ENCODE measurements around the gene ADARB2.
"Not testable (repeated sequence)": the region's sequence is repeated elsewhere in the genome, so short reads cannot be mapped to it uniquely, and the experiment has no call there.

The ADARB2 gene

GRCh38 chr10:1267568-1267967 is 469.8 kb downstream of the ADARB2 start:
- DNase-seq: no peak

DNA sequence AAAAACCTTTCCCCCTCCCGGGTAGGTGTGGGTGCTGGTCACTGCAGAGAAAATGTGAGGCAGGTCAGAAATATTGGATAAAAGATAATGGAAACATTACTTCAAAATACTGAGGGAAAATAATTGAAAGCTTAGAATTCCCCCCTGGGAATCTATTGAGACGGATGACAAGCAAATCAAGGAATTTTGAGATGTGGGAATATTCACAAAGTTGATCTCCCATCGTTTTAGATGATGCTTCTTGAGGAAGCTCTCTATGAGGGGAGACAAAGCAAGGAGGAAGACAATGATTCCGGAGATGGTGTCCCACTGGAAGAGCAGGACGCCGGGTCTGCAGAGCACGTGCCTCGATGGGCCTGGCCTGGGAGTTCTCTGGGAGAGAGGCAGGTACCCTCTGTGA is 470.2 kb downstream of the ADARB2 start:
- DNase-seq: no peak

DNA sequence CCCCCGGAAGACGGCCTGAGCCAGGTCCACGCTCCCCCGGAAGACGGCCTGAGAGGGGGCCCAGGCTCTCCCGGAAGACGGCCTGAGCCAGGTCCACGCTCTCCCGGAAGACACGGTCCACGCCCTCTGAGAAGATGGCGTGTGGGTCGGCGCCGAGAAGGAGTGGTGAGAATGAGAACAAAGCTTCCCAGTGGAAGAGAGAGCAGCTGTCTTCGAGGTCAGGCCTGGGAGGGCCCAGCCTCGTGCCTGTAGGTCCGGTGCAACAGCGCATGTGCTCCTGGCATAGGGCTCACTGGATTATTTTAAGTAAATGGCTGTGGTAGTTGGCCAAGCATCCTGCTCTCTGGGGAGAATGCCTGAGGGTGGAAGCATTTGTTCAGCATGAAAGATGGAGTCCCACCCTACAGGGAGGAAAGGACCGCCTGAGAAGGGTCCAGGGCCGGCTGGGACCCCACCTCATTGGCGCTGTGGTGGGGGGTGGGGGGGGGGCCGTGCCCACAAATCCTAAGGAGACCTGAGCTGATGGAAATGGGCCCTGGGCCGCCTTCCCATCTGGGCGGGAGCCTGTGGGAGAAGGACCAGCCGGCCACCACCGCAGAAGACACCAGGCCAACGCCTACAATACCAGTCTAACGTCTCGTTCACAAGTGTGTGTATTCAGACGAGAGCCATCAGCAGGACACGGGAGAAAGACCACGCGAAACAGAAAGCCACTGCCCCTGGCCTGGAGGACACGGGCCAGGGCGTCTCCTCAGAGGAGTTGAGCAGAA is 471.1 kb downstream of the ADARB2 start:
- no peak for DNase-seq

GRCh38 chr10:1264001-1264400 is 473.3 kb downstream of the ADARB2 start:
- DNase-seq: no peak

DNA sequence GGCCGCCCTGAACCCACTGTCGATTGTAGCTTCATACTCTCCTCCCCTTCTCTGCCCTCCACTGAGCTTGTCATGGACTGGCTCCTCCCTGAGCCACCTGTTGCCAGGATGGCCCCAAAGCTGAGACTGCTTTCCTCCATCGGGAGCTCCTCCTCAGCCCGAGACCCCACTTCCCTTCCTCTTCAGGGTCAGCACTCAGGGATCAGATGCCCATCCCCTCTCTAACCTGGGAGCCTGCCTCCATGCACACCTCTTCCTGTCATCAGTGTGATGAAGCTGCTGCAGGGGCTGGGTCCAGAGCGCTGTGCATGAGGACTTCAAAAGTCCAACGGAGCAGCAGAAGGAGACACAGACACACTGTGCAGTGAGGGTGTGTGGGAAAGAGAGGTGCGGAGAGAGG is 480.1 kb downstream of the ADARB2 start:
- DNase-seq: no peak

DNA sequence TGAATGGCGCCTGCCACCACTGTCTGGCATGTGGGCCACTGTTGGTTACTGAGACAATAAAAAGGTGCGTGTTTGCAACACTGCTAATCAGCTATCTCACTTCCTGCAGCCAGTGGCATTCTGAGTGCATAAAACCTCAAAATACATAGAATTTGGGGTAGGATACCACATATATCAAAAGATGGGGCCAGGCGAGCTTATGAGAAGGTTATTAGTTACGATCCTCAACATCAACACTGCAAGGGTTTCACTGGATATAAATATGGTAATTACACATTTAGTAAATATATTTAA is 480.9 kb downstream of the ADARB2 start:
- DNase-seq: no peak

GRCh38 chr10:1255600-1256431 is 481.5 kb downstream of the ADARB2 start:
- no peak for DNase-seq

DNA sequence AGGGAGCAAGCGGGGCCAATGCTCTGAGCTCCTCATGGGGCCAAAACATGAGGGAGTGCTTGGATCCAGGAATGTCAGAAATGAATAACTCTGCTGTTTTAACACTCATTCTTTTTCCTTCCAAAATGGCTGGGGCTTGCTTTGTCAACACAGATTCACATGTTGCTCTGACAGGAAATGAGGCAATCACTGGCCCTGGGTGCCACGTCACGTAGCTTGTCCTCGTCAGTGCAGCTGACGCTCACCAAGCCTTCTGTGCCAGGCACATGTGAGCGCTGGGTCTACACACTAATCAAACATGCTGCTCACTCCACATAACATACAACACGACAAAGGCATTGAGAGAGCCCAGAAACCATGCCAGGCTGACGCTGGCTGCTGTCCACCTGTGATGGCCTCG is 482.2 kb downstream of the ADARB2 start:
- no peak for DNase-seq

- DNase-seq: peak; percentile 13
These were observed 483.6 kb downstream of the ADARB2 start for GRCh38 chr10:1253523-1254353.

GRCh38 chr10:1251769-1252168 is 485.6 kb downstream of the ADARB2 start:
- no peak for DNase-seq

DNA sequence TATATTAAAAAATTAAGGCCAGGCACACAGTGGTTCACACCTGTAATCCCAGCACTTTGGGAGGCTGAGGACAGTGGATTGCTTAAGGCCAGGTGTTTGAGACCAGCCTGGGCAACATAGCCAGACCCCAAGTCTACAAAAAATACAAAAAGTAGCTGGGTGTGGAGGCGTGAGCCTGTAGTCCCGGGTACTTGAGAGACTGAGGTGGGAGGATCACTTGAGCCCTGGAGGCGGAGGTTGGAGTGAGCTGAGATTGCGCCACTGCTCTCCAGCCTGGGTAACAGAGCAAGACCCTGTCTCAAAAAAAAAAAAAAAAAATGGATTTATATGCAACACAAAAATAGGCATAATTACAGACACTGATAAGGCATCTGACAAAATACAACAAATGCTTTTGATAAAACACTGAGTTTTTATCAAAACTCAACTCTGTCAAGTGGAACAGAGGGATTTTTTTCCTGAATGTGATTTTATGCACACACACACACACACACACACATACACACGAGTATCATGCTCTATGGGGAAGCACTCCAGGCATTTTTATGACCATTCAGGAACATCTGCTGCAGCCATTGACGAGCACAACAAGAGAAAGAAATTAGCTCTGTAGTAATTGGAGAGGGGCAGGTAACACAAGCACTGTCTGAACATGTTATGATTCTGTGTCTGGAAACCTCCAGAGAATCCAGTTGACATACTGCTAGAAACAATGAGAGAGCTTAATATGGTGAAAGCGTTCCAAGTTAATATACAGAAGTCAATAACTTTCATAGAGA is 488.0 kb downstream of the ADARB2 start:
- DNase-seq: no peak

DNA sequence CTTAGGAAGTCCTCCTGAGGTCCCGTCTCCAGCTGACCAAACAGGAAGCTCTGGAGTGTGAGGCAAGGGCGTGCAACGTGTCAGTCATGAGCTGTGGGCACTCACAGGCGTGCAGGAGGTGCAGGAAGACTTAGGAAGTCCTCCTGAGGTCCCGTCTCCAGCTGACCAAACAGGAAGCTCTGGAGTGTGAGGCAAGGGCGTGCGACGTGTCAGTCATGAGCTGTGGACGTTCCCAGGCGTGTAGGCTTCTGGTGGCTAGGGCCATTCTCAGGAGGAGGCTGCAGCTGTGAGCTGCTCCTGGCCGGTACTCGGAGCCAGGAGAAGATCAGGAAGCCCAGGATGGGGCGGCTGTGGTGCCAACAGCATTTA is 489.1 kb downstream of the ADARB2 start:
- not testable (repeated sequence) for DNase-seq

- no peak for DNase-seq
These were observed 489.6 kb downstream of the ADARB2 start for GRCh38 chr10:1247598-1248261.

- no peak for DNase-seq
These were observed 492.8 kb downstream of the ADARB2 start for GRCh38 chr10:1244493-1244892.

GRCh38 chr10:1243486-1244234 is 493.7 kb downstream of the ADARB2 start:
- DNase-seq: no peak

GRCh38 chr10:1242975-1243374 is 494.4 kb downstream of the ADARB2 start:
- DNase-seq: no peak

DNA sequence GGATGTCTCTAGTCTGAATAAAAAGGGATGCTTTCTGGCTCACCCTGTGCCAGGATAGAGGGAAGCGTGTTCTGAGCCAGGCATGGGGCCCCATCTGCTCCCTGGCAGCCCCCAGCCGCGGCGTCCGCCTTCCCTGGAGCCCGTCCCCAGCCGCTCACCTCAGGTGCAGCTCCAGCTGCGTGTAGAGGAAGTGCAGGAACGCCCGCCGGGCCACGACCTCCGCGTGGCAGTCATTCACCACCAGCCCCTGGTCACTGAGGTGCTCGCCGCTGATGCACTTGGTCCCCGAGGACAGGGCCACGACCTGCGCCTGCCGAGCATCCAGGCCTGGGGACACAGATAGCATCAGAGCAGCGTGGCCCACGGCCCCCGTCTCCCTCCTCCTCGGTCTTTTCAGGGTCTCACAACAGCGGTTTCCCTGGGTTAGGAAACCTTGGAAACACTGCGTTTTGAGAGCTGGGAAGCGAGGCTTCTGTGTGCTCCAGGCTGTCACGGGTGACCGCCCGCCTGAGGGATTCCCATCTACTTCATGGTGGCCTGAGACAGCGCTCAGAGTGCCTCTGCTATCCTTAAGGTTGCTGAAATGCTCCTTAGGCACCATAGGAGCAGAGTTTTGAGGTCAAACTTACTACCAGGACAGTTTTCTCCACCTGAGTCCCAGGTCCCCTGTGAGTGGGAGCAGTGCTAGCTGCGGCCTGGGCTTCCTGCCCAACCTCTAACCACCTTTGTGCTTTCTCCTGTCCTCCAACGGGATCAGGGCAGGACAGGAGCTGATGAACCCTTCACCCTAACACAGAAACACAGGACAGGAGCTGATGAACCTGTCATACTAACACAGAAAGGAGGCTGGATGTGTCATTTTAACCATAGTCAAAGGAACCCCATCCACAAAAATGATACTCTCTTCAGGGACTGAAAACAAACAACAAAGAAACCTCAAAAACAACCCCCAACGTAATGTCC is 495.1 kb downstream of the ADARB2 start:
- no peak for DNase-seq

GRCh38 chr10:1241322-1241890 is 495.9 kb downstream of the ADARB2 start:
- no peak for DNase-seq

DNA sequence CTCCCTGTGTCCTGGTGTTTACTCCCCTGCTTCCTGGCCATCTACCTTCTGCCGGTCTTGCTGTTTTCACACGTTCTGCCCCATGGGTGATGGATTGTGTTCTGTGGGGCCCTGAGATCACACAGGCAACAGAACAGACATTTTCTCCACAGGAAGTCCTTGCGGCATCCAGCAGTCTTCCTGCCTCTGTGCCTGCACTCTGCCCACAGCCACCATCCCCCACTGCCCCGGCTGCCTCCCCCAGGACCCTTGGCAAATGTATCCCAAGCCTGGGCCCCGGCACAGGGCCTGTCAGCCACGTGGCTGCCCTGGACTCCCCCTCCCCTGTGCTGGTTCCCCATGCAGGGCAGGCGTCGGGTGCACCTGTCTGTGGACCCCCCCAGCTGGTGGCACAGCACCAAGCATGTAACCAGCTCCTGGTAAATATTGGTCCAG is 497.0 kb downstream of the ADARB2 start:
- no peak for DNase-seq

GRCh38 chr10:1233031-1233430 is 504.3 kb downstream of the ADARB2 start:
- no peak for DNase-seq
